Activated CD4-positive, alpha-beta memory T cell treated with anti-CD3 and anti-CD28 coated beads for 36 hours (primary cell): ENCODE data around the gene FA2H. TPM values are rescaled to one million over a fixed set of nuclear protein-coding genes. Genes with fewer than 3 reads are reported as not detected.
"Not testable (repeated sequence)": the region's sequence is repeated elsewhere in the genome, so short reads cannot be mapped to it uniquely, and the experiment has no call there.

ENCODE experiments used
- CTCF ChIA-PET: fragments of 350-600 bp; sonication (Branson Sonifier 250); formaldehyde crosslinking; loops from one replicate; lab custom pipeline; 2021; ENCODE audit warnings: antibody characterized with exemption, inconsistent platforms; lab: Charles Lee
- POLR2A ChIA-PET: fragments of 350-600 bp; sonication (Branson Sonifier 250); formaldehyde crosslinking; loops from one replicate; lab custom pipeline; 2021; ENCODE audit warnings: antibody characterized with exemption; lab: Charles Lee
- DNase-seq: peaks from one replicate; pipeline ENCODE4 v3.0.0-alpha.2; 2020
- H3K27ac Mint-ChIP-seq: one replicate; pipeline ENCODE4 v1.8.0; 2021; ENCODE audit warnings: mixed read lengths
- H3K27me3 Mint-ChIP-seq: one replicate; pipeline ENCODE4 v1.8.0; 2021; ENCODE audit warnings: mixed read lengths
- H3K36me3 Mint-ChIP-seq: one replicate; pipeline ENCODE4 v1.8.0; 2021; ENCODE audit warnings: mixed read lengths
- H3K4me1 Mint-ChIP-seq: one replicate; pipeline ENCODE4 v1.8.0; 2021; ENCODE audit warnings: low read depth, mixed read lengths
- H3K4me3 Mint-ChIP-seq: one replicate; pipeline ENCODE4 v1.8.0; 2021; ENCODE audit warnings: mild to moderate bottlenecking, mixed read lengths
- H3K9me3 Mint-ChIP-seq: one replicate; pipeline ENCODE4 v1.8.0; 2021; ENCODE audit warnings: mixed read lengths
- intact Hi-C: fragments of 100-400 bp; cut with micrococcal nuclease; formaldehyde crosslinking; loops from one replicate; pipeline ENCODE4 v1.15.1; 2023
- total RNA-seq, 2 experiments: library from RNA; stranded (reverse); gene quantifications; one replicate each; pipeline ENCODE4 v1.2.3, GENCODE V29; 2021

Gene FA2H, protein sequence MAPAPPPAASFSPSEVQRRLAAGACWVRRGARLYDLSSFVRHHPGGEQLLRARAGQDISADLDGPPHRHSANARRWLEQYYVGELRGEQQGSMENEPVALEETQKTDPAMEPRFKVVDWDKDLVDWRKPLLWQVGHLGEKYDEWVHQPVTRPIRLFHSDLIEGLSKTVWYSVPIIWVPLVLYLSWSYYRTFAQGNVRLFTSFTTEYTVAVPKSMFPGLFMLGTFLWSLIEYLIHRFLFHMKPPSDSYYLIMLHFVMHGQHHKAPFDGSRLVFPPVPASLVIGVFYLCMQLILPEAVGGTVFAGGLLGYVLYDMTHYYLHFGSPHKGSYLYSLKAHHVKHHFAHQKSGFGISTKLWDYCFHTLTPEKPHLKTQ
- total RNA-seq, result under 1 TPM in 1 of 2 experiments, not detected in 1; 0.22 TPM

GRCh38 chr16:74774223-74775139, at the start of gene FA2H:
TSS of gene FA2H (minus strand) at chr16:74774820. CDS start at chr16:74774755, 65 bp downstream.
- POLR2A ChIA-PET, result no interaction called here
- peaks cover 31% of the 10 kb centered on the region for H3K27me3 Mint-ChIP-seq

DNA sequence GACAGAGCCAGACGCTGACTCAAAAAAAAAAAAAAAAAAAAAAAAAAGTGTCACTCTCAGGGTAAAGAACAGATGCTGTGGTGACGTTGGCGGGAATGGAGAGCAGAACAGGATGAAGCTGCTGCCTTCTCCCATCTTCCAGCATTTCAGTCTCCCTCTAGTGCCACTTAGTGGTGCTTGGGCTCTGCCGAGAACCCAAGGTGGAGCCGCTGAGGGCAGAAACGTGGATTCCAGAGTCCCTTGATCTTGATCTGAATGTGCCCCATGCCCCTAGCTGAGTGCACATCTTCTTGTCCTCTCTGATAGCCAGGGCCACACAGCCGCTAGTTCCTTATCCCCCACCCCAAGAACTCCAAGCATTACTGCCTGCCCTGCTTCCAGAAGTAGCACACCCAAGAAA, 43.2 kb upstream of the FA2H start:
- peaks cover 1% of the 10 kb centered on the region for H3K27me3 Mint-ChIP-seq
- ChIA-PET CTCF (interaction anchor here (2.7 kb wide), 1 partner anchor 45 kb away, joined by 11 read pairs; no protein-coding TSS in a partner anchor), POLR2A (no interaction called here)
- H3K4me1 Mint-ChIP-seq, result no peaks in the 10 kb centered on the region
- no peak for DNase-seq
- H3K27ac Mint-ChIP-seq, result no peak overlapping the region
- H3K4me3 Mint-ChIP-seq, result no peak overlapping the region
- no peaks in the 10 kb centered on the region for H3K36me3 Mint-ChIP-seq
- intact Hi-C loops, result no loop called here
- H3K9me3 Mint-ChIP-seq, result no peaks in the 10 kb centered on the region

More at GRCh38 chr16:74774223-74775139, at the start of gene FA2H:
- H3K9me3 Mint-ChIP-seq, result no peaks in the 10 kb centered on the region
- CTCF ChIA-PET, result interaction anchor here (0.8 to 1.9 kb wide), 6 partner anchors 38 to 337 kb away, joined by 4 to 6 read pairs (median 5); no protein-coding TSS in a partner anchor
- peak within 1 kb of the TSS; percentile 17 for H3K4me3 Mint-ChIP-seq
- no peak within 1 kb of the TSS for H3K27ac Mint-ChIP-seq
- H3K4me1 Mint-ChIP-seq, result peaks cover 11% of the 10 kb centered on the region
- H3K36me3 Mint-ChIP-seq, result no peaks in the 10 kb centered on the region
- intact Hi-C loops, result loop anchor here (1.0 kb wide), 1 partner anchor 65 kb away; no protein-coding TSS in a partner anchor
- peak; percentile 81 for DNase-seq

- Mint-ChIP-seq H3K4me1 (no peaks in the 10 kb centered on the region), H3K27me3 (no peaks in the 10 kb centered on the region), H3K9me3 (peaks cover 3% of the 10 kb centered on the region), H3K36me3 (no peaks in the 10 kb centered on the region), H3K4me3 (no peak overlapping the region), H3K27ac (no peak overlapping the region)
- CTCF ChIA-PET, result interaction anchor here (0.6 to 5.3 kb wide), 18 partner anchors 9 to 631 kb away, joined by 3 to 43 read pairs (median 4); partner anchors contain the start of gene WDR59
- DNase-seq, result peak; percentile 81
- POLR2A ChIA-PET, result interaction anchor here (0.7 kb wide), 1 partner anchor 286 kb away, joined by 3 read pairs; no protein-coding TSS in a partner anchor
- intact Hi-C loops, result loop anchor here (1.0 kb wide), 2 partner anchors 49 to 298 kb away; no protein-coding TSS in a partner anchor
These were observed 38.6 kb upstream of the FA2H start for GRCh38 chr16:74813109-74813641.

- Mint-ChIP-seq H3K27ac (no peak overlapping the region), H3K27me3 (no peaks in the 10 kb centered on the region), H3K4me3 (no peak overlapping the region), H3K4me1 (no peaks in the 10 kb centered on the region), H3K36me3 (no peaks in the 10 kb centered on the region), H3K9me3 (peaks cover 4% of the 10 kb centered on the region)
- intact Hi-C loops, result no loop called here
- ChIA-PET CTCF (interaction anchor here (0.5 to 5.3 kb wide), 8 partner anchors 10 to 300 kb away, joined by 3 to 43 read pairs (median 5); partner anchors contain the start of gene FA2H), POLR2A (no interaction called here)
- no peak for DNase-seq
These were observed 37.3 kb upstream of the FA2H start for GRCh38 chr16:74811911-74812310.

GRCh38 chr16:74811216-74811615, 36.6 kb upstream of the FA2H start:
- intact Hi-C loops, result not testable (repeated sequence)
- CTCF ChIA-PET, result interaction anchor here (1.4 to 5.3 kb wide), 2 partner anchors 51 to 300 kb away, joined by 6 to 43 read pairs; no protein-coding TSS in a partner anchor

DNA sequence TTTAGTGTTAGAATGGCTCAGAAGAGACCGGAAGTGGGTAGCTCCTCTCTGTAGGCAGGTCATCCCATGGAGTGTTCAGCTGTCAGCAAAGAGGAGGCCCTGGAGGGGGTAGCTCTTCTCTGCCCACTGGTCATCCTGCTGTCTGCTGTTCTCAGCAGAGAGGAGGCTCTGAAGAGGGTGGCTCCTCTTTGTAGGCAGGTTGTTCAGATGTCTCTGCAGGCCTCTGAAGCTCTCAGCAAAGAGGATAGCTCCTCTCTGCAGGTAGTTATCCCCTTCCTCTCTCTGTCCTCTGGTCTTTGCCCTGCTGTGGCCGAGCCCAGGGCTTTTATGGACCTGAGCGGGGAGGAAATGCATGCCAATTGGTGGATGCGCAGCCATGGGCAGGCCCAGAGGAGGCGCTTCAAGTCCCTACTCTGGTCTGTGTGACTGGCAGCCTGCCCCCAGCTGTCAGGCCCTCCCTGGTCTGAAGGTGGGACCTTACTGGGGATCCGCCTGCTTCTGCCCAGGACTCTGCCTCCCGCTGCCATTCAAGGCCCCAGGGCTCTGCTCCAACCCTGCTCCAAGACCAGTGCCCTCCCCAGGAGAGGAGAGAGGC, 32.5 kb upstream of the FA2H start:
- H3K4me1 Mint-ChIP-seq, result no peaks in the 10 kb centered on the region
- peaks cover 9% of the 10 kb centered on the region for H3K9me3 Mint-ChIP-seq
- H3K27ac Mint-ChIP-seq, result no peak overlapping the region
- intact Hi-C loops, result no loop called here
- no peak overlapping the region for H3K4me3 Mint-ChIP-seq
- no peaks in the 10 kb centered on the region for H3K36me3 Mint-ChIP-seq
- ChIA-PET CTCF (no interaction called here), POLR2A (no interaction called here)
- H3K27me3 Mint-ChIP-seq, result peaks cover 8% of the 10 kb centered on the region
- DNase-seq, result no peak

More at GRCh38 chr16:74811216-74811615, 36.6 kb upstream of the FA2H start:
- H3K9me3 Mint-ChIP-seq, POLR2A ChIA-PET, DNase-seq, H3K4me1 Mint-ChIP-seq, H3K27ac Mint-ChIP-seq, H3K4me3 Mint-ChIP-seq, H3K36me3 Mint-ChIP-seq, H3K27me3 Mint-ChIP-seq: not testable (repeated sequence)

GRCh38 chr16:74800216-74800871, 25.7 kb upstream of the FA2H start:
- peaks cover 28% of the 10 kb centered on the region for H3K27me3 Mint-ChIP-seq
- H3K4me3 Mint-ChIP-seq, result no peak overlapping the region
- intact Hi-C loops, result no loop called here
- no peak overlapping the region for H3K27ac Mint-ChIP-seq
- POLR2A ChIA-PET, result no interaction called here
- no peaks in the 10 kb centered on the region for H3K4me1 Mint-ChIP-seq
- peaks cover 1% of the 10 kb centered on the region for H3K9me3 Mint-ChIP-seq
- DNase-seq, result no peak
- H3K36me3 Mint-ChIP-seq, result no peaks in the 10 kb centered on the region
- CTCF ChIA-PET, result no interaction called here

GRCh38 chr16:74797414-74797813, 22.8 kb upstream of the FA2H start:
- no peaks in the 10 kb centered on the region for H3K4me1 Mint-ChIP-seq
- DNase-seq, result no peak
- POLR2A ChIA-PET, result no interaction called here
- CTCF ChIA-PET, result interaction anchor here (1.8 to 3.0 kb wide), 2 partner anchors 15 to 66 kb away, joined by 5 to 12 read pairs; no protein-coding TSS in a partner anchor
- intact Hi-C loops, result no loop called here
- peaks cover 1% of the 10 kb centered on the region for H3K9me3 Mint-ChIP-seq
- no peak overlapping the region for H3K4me3 Mint-ChIP-seq
- peaks cover 34% of the 10 kb centered on the region for H3K27me3 Mint-ChIP-seq
- no peak overlapping the region for H3K27ac Mint-ChIP-seq
- no peaks in the 10 kb centered on the region for H3K36me3 Mint-ChIP-seq

GRCh38 chr16:74795104-74795503, 20.5 kb upstream of the FA2H start:
- Mint-ChIP-seq H3K4me3 (no peak overlapping the region), H3K4me1 (no peaks in the 10 kb centered on the region), H3K27me3 (peaks cover 26% of the 10 kb centered on the region), H3K27ac (no peak overlapping the region), H3K9me3 (peaks cover 3% of the 10 kb centered on the region), H3K36me3 (no peaks in the 10 kb centered on the region)
- ChIA-PET CTCF (interaction anchor here (3.0 kb wide), 1 partner anchor 18 kb away, joined by 12 read pairs; no protein-coding TSS in a partner anchor), POLR2A (no interaction called here)
- intact Hi-C loops, result no loop called here
- DNase-seq, result no peak

- Mint-ChIP-seq H3K36me3 (no peaks in the 10 kb centered on the region), H3K27ac (no peak overlapping the region), H3K4me3 (no peak overlapping the region), H3K27me3 (peaks cover 26% of the 10 kb centered on the region), H3K4me1 (no peaks in the 10 kb centered on the region), H3K9me3 (peaks cover 3% of the 10 kb centered on the region)
- no peak for DNase-seq
- ChIA-PET CTCF (no interaction called here), POLR2A (no interaction called here)
- intact Hi-C loops, result no loop called here
These were observed 20.0 kb upstream of the FA2H start for GRCh38 chr16:74794668-74795067.

- Mint-ChIP-seq H3K36me3 (no peaks in the 10 kb centered on the region), H3K27ac (no peak overlapping the region)
These were observed 19.0 kb upstream of the FA2H start for GRCh38 chr16:74793571-74793970.

More at GRCh38 chr16:74793571-74793970, 19.0 kb upstream of the FA2H start:
- no peak for DNase-seq
- Mint-ChIP-seq H3K4me3 (no peak overlapping the region), H3K27me3 (peaks cover 26% of the 10 kb centered on the region), H3K9me3 (peaks cover 3% of the 10 kb centered on the region), H3K4me1 (no peaks in the 10 kb centered on the region)
- intact Hi-C loops, result no loop called here
- POLR2A ChIA-PET, result no interaction called here
- CTCF ChIA-PET, result no interaction called here
